Ecto neural progenitor cell (in vitro differentiated cells): ENCODE results near the gene PTPN7.
"Not testable (repeated sequence)": the region's sequence is repeated elsewhere in the genome, so short reads cannot be mapped to it uniquely, and the experiment has no call there.

ENCODE experiments used
- DNase-seq: peaks from one replicate; pipeline ENCODE4 v3.0.0-alpha.2; 2018; ENCODE audit warnings: low spot score

PTPN7 gene

DNA sequence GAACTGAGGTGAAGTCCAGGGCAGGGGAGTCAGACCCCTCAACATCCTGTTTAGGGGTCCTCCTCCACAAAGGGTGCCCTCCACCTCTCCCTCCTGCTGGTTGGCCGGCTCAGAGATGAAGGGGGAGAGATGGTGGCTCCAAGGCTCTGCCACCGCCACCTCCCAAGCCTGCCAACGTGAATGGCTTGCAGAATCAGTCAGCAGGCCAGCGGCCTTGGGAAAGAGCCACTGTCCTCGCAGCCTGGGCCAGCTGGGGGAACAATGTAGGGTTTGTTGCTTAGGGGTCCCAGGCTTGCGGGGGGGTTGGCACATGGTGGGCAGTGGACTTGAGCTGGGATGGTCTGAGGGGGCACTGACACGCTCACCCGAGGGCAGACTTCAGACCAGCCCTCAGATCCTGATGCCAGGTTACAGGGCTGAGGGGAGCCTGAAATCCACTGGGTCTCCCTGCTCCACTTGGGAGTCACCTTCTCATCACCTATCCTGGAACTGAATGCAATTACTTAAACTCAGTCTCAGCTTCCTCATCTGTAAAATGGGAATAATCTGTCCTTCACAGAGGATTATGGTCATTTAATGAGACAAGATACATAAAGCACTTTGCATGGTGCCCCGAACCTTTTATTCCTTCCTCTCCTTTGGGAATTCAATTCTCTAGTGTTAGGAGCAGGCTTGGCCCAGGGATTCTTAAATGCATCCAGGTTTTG is 29.4 kb downstream of the PTPN7 start:
- no peak for DNase-seq

GRCh38 chr1:202130297-202130721 is 30.1 kb downstream of the PTPN7 start:
- DNase-seq = no peak

DNA sequence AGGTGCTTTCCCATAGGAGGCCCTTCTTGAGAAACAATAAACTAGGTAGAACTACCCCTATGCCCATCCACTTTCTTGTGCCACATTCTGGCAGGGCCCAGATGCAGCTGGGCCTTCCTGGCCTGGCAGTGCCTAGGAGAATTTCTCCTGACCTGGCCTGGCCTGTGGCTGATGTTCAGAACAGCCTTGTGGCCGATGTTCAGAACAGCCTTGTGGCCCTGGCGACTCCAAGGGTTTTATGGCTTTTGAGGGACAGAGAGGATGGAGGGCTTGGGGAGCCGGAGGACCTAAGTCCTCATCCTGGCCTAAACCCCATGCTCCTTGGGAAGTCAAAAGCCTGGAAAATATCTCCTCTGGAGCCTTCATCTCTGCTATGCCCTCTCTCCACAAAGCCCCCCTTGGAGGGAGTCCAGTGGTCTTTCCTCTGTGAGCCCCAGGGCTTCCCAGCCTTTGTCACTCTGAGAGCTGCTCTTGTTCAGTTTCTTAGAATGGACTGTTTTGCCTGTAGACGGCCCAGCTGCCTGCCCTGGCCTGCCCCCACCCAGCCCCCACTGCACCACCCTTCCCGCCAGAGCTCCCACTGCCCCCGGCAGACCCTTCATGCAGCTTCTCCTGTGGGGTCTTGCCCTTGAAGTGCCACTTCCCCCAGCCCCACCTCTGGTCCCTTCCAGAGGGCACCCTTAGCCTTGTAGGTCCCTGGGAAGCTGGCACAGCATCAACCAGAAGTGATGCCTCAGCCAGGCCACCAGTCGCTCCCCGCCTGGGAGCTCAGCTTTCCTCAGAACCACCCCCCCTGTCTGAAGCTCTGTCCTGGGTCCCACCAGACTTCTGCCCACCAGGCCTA is 30.7 kb downstream of the PTPN7 start:
- no peak for DNase-seq

- no peak for DNase-seq
Measured at GRCh38 chr1:202127836-202128622, 32.4 kb downstream of the PTPN7 start.

- DNase-seq = no peak
Measured at GRCh38 chr1:202127061-202127460, 33.3 kb downstream of the PTPN7 start.

- DNase-seq = no peak
Measured at GRCh38 chr1:202126426-202126825, 34.0 kb downstream of the PTPN7 start.

DNA sequence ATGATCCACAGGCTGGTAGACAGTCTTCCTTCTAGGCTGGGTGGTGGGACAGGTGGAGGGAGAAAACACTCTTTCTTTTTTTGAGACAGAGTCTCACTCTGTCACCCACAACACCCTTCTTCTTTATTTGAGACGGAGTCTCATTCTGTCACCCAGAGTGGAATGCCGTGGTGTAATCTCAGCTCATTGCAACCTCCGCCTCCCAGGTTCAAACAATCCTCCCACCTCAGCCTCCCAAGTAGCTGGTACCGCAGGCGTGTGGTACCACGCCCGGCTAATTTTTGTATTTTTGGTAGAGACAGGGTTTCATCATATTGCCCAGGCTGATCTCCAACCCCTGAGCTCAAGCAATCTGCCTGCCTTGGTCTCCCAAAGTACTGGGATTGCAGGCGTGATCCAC is 34.8 kb downstream of the PTPN7 start:
- no peak for DNase-seq

- DNase-seq = no peak
Measured at GRCh38 chr1:202124142-202124541, 36.3 kb downstream of the PTPN7 start.

DNA sequence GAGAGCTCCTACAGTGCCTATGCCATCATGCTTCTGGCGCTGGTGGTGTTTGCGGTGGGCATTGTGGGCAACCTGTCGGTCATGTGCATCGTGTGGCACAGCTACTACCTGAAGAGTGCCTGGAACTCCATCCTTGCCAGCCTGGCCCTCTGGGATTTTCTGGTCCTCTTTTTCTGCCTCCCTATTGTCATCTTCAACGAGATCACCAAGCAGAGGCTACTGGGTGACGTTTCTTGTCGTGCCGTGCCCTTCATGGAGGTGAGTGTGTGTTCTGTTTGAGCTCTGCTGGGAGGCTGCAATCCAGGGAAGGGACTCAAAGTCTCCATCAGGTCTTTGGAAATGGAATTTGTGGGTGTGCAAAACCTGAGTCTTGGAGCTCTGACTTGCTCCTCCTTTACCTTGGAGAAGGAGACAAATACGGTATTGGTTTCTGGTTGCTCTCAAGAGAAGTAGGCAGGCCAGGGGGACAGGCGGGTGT is 37.0 kb downstream of the PTPN7 start:
- DNase-seq = no peak

GRCh38 chr1:202122639-202123335 is 37.6 kb downstream of the PTPN7 start, which contains the start of gene GPR37L1:
GPR37L1 (plus strand) TSS chr1:202122917; CDS start chr1:202122964, 47 bp downstream.
- DNase-seq = peak; percentile 86

DNA sequence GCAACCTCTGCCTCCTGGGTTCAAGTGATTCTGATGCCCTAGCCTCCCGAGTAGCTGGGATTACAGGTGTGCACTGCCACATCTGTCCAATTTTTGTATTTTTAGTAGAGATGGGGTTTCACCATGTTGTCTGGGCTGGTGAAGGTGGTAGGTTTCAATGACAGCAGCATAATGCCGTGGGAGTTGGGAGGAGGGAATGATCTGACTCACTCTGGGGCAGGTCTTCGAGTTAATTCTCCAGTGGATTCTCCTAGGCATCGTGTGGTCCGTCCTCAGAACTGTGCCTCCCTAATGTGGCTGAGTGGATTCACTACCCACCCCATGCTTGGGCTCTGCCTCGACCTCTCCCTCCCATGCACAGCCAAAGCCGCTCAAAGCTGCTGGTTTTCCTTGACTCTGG is 39.4 kb downstream of the PTPN7 start:
- no peak for DNase-seq

- no peak for DNase-seq
Measured at GRCh38 chr1:202117898-202118371, 42.5 kb downstream of the PTPN7 start.

DNA sequence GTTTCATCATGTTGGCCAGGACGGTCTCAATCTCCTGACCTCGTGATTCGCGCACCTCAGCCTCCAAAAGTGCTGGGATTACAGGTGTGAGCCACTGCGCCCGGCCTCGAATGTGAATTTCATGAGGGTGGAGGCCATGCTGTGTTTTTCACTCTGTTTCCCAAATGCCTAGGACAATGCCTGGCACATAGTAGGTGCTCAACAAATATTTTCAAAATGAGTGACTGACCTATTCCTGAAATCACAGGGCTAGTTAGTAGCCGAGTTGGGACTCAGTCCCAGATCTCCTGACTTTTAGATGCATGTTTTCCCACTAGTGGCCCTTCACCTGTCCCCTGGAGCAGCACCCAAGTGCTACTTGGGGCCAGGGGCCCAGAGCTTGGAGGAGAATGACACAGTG is 44.1 kb downstream of the PTPN7 start:
- DNase-seq = no peak

GRCh38 chr1:202113690-202114300 is 46.6 kb downstream of the PTPN7 start:
- no peak for DNase-seq

DNA sequence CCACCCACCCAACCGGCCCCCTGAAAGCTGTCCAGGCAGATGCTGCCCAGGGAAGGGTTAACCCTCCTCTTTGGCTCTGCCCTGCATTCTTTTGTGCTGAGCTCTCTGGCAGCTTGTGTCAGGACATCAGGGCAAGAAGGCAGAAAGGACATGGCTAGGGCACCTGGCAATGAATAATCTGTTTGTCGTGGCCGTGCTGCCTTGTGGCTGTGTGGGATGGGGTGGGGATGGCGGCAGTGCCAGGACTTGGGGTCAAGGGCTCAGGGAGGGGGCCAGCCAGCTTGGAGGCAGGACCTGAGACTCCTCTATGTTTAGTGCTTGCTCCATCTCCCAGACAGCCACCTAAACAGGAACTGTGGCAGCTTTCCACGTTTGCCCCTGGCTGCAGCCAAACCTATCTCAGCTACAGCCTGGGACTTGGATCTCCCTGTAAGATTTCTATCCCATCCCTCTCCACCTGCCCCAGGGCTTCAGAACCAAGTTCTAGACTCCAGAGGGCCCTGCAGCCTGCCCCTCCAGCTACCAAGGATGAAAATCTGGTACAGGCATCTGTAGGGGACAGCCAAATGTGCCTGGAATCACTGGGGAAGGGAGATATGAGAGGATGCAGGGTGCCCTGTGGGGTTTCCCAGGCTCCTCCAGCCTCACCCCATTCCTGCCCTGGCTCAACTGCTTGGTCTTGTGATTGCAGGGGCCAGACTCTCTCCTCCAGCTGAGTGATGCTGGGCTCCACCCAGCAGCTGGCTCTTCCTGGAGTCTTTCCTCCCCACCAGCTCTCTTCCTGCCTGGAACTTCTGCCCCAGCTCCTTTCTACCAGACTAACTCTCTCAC is 47.3 kb downstream of the PTPN7 start:
- no peak for DNase-seq

- DNase-seq = not testable (repeated sequence)
Measured at GRCh38 chr1:202111589-202111988, 48.8 kb downstream of the PTPN7 start.

- DNase-seq = no peak
Measured at GRCh38 chr1:202110977-202111376, 49.4 kb downstream of the PTPN7 start.

DNA sequence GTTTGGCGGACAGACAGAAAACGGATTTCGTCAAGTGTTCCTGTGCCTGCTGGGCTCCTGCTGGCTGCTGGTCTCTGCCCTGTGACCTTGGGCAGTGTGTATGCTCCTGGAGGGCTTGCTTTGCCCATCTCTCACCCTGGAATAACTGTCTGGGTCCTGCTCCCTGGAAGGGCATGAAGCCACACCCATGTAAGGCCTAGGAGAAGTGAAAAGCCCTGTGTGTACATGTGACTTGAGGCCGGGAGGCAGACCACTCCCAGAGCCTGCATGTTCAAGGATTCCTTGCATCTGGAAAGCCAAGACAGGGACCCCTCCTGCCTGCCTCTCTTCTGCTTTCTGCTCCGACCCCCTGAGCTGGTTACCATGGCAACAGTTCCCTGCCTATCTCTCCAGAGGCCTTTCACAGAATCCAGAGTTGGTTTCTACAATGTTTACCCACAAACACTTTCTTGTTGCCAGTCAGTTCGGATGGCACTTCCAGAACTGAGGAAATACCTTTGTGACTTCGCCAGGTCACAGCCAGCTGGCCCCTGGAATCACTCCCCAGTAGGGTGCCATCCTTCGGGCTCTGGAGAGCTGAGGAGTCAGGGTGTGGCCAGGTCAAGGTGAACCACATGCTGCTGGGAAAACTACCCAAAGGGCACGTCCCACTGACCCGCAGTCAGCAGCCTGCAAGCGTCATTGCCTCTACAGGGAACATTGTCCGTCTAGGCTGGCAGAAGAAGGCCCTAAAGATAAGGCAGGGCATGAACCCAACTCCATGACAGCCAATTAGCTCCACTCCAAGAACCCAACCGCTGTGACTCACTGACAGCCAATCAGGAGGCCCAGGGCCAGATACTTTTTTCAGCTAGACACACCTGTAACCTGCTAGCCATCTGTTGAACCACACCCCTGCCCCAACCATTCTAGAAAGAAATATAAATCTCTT is 52.3 kb downstream of the PTPN7 start:
- no peak for DNase-seq

DNA sequence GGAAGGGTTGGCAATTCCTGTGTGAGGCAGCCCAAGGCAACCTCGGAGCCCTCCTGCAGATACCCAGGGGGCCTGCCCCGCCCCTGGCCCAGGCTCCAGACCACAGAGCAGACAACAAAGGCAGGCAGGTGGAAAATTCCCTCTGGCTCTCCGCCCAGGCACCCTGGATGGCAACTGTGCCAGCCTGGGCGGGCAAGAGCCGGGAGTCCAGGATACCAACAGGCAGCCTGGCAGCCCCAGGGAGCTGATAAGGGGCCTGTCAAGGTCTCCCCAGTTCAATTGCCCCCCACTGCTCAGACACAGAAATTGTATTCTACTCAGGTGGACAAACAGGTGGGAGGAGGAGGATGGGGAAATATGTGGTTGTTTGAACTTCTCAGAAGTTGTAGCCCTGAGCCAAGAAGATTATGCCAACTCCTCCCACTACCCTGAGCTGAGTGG is 53.1 kb downstream of the PTPN7 start:
- DNase-seq = no peak
